ENCODE results near the gene VRK1.

The VRK1 gene

DNA sequence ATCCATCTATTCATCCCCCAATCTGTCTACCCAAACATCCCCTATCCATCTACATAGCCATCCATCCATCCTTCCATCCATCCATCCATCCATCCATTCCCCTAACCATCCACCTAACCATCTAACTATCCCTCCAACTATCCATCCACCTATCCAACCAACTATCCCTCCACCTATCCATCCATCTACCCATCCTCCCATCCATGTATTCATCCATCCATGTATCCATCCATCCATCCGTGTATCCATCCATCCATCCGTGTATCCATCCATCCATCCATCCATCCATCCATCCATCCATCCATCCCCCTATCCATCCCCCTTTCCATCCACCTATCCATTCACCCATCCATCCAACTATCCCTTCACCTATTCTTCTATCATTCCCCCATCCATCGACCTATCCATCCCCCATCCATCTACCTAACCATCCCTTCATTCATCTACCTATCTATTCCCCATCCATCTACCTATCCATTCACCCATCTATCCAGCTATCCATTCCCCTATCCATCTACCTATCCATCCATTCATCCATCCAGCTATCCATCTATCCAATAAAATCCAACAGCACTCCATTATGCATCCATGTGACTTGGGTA lies 131.7 kb downstream of the VRK1 start:
- no peak for DNase-seq

DNA sequence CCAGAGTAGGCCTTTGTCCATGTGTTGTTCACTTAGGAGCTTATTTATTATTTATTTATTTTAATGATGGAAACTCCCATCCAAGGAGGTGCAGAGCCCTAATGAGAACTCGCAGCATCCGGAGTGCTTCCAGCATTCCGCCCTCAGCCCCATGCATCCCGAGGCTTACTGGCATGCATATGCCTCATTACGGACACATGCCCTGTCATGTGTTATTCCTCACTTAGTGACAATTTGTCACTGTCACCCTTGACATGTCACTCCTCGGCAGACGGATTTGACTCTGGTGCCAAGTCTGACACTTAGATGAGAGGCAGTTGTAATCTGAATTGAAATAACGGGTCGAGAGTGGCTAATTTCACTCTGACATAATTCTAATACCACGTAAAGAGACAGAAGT lies 132.8 kb downstream of the VRK1 start:
- DNase-seq: no peak

DNA sequence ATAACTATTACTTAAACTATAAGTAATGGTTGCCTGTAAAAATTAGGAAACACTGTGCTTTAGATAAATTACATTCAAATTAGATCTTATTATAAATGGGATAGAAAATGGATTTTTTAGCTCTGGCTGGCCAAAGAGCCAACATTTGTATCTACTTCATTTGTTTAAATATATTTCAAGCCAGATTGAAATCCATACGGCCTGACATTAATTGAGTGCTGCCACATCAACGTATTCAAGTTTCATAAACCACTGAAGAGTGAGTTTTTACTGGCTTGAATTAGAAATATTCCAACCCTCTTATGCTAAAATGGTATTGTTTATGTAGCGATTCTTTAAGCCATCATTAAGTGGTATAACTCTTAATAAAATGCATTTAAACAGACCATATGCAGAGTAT lies 133.3 kb downstream of the VRK1 start:
- no peak for DNase-seq
